Activated CD4-positive, alpha-beta T cell treated with anti-CD3 and anti-CD28 coated beads, Interleukin-2, amount 50 U/mL, for 16 hours (primary cell): ENCODE measurements around the gene SH2D6.

Experiments used
- DNase-seq: peaks from one replicate; pipeline ENCODE4 v3.0.0-alpha.2; 2020

SH2D6 gene

GRCh38 chr2:85440729-85441128, 22.2 kb downstream of the SH2D6 start:
- DNase-seq, result no peak

- DNase-seq, result no peak
These were observed 23.4 kb downstream of the SH2D6 start for GRCh38 chr2:85441864-85442263.

- DNase-seq, result no peak
These were observed 26.2 kb downstream of the SH2D6 start for GRCh38 chr2:85444629-85445172.

GRCh38 chr2:85445316-85446295, 27.1 kb downstream of the SH2D6 start:
- no peak for DNase-seq

GRCh38 chr2:85446296-85447221, 28.0 kb downstream of the SH2D6 start:
- no peak for DNase-seq

DNA sequence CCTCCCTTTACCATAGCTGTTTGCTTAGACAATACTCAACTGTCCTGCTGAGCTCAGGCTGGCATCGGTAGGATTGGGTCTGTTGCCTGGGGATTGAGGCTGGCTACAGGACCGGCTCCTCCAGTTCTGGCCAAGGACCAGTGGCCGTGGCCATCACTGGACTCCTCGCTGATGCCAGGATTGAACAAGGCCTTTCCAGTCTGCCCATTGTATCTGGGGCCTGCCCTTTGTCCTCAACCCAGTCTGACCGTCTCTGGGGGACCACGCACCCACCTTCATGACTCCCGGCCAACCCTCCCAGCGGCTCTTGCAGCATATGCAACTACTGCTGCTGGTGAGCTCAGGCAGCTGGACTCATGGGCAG, 28.7 kb downstream of the SH2D6 start:
- DNase-seq, result no peak

GRCh38 chr2:85448461-85449213, 30.1 kb downstream of the SH2D6 start:
- no peak for DNase-seq

DNA sequence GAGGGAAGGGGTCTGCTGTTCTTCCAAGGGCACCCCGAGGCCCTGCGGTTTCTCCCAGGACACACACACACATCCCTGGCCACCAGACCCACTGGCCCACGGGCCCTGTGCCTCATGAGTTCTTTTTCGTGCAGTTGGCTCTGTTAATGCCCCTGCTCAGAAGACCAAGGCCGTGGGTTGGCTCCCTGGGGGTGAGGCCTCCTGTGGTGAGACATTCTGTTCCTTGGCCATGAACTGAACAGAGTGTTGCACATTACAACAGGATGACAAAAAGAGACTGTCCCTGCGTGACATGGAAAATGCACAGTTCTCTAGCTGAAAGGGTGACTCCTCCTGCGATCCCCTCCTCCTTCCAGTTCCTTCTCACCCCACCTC, 30.7 kb downstream of the SH2D6 start:
- no peak for DNase-seq

- DNase-seq, result no peak
These were observed 33.7 kb downstream of the SH2D6 start for GRCh38 chr2:85452237-85452636.

GRCh38 chr2:85453571-85453970, 35.1 kb downstream of the SH2D6 start:
- no peak for DNase-seq

DNA sequence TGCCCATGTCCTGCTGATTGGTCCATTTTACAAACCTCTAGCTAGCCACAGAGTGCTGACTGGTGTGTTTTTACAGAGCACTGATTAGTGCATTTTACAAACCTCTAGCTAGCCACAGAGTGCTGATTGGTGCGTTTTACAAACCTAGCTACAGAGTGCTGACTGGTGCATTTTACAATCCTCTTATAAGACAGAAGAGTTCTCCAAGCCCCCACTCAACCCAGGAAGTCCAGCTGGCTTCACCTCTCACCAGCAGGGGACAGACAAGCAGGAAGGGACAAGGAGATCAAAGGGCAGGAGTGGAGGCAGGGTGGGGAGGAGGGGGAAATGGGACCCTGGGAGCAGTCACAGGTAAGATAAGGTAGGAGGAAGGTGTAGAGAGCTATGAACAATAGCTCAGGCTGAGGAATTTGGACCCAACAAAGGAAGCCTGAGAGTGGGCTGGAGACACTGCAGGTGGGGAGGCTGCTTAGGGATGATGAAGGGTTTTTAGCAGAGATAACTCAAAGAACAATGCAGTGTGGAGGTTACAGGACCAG, 37.1 kb downstream of the SH2D6 start:
- DNase-seq, result no peak

DNA sequence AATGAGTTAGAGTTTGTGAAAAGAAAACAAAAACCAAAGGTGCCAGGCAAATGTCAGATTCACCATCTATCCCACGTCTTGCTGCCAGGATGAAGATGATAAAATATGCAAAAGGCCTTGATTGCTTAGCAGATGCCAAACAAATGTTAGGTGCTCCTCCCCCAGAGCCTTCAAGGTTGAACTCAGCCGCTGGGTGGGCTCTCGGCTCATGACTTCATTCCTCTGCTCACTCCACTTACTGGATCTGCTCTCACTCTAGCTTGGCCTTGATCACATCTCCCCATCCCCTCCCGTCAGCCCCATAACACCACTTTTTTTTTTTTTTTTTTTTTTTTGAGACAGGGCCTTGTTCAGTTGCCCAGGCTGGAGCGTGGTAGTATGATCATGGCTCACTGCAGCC, 38.5 kb downstream of the SH2D6 start:
- DNase-seq, result no peak

- DNase-seq, result no peak
These were observed 39.4 kb downstream of the SH2D6 start for GRCh38 chr2:85457877-85458316.

GRCh38 chr2:85458601-85459563, 40.4 kb downstream of the SH2D6 start:
- DNase-seq, result no peak

DNA sequence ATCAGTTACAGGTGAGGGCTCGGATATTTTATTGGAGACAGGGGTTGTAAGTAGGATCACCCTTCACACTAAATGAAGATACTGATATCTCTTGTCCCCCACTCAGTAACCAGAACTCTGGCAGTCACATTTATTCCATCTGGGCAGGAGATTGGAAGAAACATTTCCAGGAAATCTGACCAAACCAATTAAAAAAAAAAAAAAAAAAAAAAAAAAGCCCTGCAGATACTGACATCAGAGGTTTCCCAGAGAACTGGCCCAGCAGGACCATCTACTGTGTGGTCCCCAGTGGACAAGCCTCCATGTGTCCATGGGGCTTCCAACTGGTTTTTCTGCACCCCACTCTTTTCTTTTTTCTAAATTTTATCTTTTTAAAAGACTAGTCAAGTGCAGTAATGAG, 41.3 kb downstream of the SH2D6 start:
- DNase-seq, result no peak

DNA sequence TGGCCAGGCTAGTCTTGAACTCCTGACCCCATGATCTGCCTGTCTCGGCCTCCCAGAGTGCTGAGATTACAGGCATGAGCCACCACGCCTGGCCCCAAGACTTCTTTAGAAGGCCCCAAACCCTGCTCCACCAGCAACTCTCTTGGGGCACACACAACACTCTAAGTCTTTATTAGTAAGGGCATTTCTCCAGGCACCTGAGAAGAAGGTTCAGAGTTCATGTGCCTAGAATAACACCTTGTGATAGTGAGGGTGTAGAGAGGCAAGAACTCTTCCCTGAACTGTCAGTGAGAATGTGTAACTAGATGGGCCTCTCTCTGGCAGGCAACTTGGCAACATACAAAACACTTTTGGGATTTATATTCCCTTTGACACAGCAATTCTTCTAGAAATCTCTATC, 43.8 kb downstream of the SH2D6 start:
- DNase-seq, result no peak

- no peak for DNase-seq
These were observed 49.7 kb downstream of the SH2D6 start for GRCh38 chr2:85468096-85468703.

GRCh38 chr2:85468704-85469349, 50.3 kb downstream of the SH2D6 start:
- no peak for DNase-seq

DNA sequence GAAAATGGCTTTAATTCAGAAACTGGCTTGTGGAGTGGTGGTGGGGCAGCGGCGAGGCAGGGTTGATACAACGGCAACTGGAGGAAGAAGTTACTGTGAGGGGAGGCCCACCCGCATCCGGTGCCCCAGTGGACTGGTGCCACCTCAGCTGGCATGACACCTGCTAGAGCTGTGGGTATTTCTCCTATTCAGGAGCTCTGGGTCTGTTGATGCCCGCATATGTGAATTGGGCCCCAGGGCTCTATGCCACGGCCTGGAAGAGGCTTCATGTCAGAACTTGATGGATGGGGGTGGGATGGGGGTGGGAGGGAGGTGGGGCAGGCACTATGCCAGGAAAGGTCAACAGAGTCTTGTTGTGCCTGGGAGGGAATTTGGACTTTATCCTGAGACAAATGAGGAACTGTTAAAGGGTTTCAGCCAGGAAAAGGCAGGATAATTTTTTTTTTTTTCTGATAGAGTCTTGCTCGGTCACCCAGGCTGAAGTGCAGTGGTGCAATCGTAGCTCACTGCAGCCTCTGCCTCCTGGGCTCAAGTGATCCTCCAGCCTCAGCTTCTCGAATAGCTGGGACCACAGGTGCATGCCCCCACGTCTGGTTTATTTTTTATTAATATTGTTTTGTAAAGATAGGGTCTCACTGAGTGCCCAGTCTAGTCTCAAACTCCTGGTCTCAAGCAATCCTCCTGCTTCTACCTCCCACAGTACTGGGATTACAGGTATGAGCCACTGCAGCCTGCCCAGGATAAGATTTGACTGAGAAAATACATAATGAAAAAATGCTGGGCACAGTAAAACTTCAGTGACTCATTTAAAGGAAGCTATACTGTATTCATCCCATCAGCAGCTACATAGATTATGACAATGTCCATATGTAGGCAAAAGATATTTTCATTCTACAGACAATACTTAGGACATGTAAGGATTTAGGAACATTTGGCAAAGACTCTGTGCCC, 52.6 kb downstream of the SH2D6 start:
- no peak for DNase-seq
